ENCODE measurements around the gene OR52E6.

Gene OR52E6

DNA sequence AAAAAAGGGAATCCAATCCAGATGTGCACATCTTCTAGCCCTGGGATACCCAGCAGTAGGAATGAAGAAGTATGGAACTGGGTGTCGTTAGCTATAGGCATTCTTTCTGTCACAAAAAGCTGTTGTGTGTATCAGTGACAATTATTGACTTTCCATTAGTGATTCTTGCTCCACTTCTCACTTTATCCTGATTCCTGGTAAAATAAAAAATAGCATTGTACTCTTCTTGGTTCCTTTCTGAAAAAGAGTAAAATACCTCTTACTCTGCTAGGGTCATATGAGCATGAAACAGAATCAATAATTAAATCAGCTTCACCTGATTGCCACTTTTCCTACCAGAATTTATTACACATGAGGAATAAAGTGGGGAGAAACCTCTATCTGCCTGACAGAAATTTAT is at the start of gene OR52E6:
OR52E6 (minus strand) TSS at position 101 of the 400 bp plus-strand sequence; CDS start at position 101, 0 bp downstream.
- no peak for DNase-seq (ENCODE audit: low read depth, low spot score)

DNA sequence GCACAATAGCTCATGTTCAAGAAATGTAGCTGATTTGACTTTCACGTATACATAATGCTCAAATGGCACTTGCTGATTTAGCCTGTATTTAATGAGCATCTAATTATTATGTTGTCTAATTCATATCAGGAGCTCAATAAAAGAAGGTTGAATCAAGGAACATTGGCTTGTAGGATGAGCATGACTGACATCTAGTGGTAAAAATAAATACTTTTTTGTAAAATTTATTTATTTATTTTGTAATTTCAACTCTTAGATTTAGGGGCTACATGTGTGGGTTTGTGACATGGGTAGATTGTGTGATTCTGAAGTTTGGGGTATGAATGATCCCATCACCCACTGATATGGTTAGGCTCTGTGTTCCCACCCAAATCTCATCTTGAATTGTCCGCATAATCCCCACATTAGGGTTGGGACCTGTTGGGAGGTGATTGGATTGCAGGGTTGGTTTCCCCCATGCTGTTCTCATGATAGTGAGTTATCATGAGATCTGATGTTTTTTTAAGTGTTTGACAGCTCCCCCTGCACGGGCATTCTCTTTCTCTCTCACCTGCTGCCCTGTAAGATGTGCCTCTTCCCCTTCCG is 49.6 kb upstream of the OR52E6 start:
- DNase-seq (ENCODE audit: low read depth, low spot score): peak; percentile 4

DNA sequence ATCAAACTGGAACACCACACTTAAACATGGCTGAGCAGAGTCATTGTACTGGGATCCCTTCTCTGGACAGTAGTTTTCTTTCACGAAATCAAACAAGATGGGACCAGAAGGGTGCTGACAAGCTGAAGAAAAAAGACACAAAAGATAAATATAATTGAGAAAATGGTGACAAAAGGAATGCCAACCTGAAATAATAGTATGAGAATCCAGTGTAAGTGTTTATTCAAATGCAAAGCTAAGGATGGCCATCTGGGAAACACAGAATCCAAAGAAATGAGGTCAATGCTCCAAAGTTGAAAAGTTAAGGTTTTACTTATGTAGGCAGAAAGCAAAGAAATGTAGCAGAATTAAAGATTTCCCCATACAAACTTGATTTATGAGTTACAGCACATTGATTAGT is 46.0 kb upstream of the OR52E6 start:
- no peak for DNase-seq (ENCODE audit: low read depth, low spot score)

DNA sequence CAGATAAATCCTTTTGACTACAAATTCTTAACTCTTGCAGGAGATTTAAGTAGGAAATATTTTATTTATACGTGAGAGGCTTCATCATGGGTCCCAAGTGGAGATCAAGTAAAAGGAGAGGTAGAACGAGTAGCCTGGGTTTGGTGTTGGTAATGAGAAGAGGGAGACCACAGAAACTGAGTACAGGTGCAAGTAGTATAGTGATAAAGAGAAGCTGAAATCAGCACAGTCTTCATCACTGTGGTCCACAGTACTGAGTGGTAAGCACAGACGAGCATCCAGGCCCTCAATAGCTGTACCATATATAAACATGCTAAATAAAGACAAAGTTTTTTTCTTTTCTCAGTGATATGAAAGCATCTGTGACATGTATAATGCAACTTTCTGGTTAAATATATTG is 45.5 kb upstream of the OR52E6 start:
- DNase-seq (ENCODE audit: low read depth, low spot score): no peak

DNA sequence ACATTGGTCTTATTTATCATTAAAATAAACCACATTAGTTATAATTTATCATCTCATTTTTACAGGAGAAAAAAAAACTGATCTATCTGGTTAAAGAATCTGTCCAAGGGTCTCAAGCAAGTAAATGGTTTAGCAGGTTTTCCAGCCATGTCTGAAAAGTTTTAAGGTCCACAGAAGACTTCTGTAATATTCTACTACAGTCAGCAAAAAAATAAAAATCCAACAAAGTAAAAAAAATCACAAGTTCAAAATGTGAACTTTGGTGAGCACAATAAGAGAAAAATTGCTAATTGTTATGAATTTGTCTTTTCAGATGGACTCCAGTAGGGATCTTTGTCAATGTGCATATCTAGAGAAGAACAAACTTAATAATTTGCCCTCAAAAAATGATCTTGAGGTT is 40.1 kb upstream of the OR52E6 start:
- DNase-seq (ENCODE audit: low read depth, low spot score): no peak

DNA sequence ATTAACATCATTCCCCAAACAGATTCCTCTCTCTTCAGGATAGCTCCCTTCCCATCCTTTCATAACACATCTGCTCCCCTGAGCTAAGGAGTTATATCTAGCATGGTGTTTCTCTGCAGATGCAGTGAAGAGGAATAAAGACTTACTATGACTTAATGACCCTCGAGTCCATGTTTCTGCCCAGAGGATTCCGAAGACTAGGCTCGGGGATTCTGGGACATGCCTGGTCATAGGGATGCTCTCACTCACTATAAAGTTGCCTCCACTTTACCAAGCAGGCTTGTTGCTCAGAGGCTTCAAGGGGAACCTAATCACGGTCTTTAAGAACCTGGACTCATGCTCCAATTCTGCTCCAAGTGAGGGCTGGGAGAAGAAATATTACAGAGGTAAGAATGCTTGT is 38.6 kb upstream of the OR52E6 start, which contains the start of gene OR52E4:
OR52E4 (plus strand) TSS at position 301 of the 400 bp plus-strand sequence. CDS start 3,664 bp downstream, outside the sequence.
- no peak for DNase-seq (ENCODE audit: low read depth, low spot score)

DNA sequence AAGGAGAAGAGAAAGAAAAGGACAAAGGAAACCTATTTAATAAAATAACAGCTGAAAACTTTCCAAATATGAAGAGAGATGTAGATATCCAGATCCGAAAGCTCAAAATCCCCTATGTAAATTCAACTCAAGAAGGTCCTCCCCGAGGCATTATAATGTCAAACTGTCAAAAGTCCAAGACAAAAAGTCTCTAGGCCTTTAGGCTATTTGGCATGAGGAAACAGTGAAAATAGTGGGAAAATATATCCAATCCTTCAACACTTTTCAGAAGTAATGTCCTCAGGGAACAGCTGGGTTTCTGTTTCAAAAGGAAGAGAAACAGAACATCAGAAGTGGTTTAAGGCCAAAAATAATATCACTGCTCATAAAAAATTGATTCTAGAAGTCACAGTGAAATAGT is 36.9 kb upstream of the OR52E6 start:
- DNase-seq (ENCODE audit: low read depth, low spot score): no peak

DNA sequence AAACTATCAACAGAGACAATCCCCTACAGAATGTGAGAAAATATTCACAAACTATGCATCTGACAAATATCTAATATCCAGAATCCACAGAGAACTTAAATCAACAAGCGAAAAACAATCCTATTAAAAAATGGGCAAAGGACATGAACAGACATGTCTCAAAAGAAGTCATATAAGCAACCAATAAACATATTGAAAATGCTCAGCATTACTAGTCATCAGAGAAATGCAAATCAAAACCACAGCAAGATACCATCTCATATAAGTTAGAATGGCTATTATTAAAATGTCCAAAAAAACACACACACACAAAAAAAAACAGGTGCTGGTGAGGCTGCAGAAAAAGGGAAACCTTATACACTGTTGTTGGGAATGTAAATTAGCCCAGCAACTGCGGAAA is 24.1 kb upstream of the OR52E6 start:
- DNase-seq (ENCODE audit: low read depth, low spot score): no peak

DNA sequence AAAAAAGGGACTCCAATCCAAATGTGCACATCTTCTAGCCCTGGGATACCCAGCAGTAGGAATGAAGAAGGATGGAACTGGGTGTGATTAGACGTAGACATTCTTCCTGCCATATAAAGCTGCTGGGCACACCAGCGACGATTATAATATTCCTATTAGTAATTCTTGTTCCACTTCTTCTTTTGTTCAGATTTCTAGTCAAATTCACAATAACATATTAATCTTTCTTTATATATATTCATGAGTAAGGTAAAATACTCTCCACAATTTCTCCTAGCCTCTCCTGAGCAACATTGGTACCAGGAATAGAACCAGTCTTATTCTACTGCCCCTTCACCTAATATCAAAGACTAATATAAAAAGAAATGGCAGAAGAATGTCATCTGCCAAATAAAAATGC is 15.9 kb upstream of the OR52E6 start, which contains the start of gene OR52E8:
OR52E8 (minus strand) TSS at position 101 of the 400 bp plus-strand sequence; CDS start at position 101, 0 bp downstream.
- DNase-seq (ENCODE audit: low read depth, low spot score): no peak

DNA sequence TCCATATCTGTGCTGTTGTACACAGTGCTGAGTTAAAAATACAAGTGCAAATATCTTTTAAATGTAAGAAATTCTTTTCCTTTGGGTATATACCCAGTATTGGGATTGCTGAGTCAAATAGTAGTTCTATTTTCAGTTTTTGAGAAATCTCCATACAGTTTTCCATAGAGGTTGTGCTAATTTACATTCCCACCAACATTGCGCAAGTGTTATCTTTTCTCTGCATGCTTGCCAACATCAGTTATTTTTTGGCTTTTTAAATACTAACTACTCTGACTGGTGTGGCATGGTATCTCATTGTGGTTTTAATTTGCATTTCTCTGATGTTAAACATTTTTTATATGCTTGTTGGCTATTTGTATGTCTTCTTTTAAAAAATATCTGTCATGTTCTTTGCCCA is 9.3 kb upstream of the OR52E6 start:
- DNase-seq (ENCODE audit: low read depth, low spot score): no peak

DNA sequence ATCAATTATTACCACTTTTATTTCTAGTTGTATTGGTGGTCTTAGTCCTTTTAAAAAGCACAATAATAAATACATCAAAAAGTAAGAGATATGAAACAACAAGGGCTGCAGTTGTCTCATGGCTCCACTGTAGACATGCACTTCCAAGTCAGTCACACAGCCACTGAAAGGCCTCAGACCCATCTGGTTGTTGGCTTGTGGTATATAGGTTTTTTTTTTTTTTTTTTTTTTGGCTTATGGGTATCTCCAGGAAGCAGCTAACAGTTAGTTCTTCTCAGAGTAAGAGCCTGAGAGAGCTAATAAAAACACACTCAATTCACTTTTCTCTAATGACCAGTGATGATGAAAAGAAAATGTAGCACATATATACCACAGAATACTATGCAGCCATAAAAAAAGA is 6.0 kb upstream of the OR52E6 start:
- DNase-seq (ENCODE audit: low read depth, low spot score): no peak

DNA sequence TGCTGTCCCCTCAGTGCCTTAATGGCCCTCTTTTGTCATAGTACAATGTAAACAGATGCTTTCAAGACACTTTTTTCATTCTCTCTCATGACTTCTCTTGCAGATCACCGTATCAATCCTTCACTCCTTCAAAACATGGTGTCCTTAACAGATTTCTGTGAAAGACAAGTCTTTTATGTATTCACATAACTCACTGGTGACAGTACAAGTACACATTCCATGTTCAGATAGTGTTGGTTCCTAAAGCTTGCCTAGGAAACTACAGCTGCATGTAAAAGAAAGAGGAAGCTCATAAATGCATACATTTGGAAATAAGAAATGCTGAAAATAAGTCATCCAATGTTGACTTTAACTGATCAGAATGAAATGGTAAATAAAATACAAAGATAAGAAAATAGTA is 5.0 kb upstream of the OR52E6 start:
- DNase-seq (ENCODE audit: low read depth, low spot score): no peak

DNA sequence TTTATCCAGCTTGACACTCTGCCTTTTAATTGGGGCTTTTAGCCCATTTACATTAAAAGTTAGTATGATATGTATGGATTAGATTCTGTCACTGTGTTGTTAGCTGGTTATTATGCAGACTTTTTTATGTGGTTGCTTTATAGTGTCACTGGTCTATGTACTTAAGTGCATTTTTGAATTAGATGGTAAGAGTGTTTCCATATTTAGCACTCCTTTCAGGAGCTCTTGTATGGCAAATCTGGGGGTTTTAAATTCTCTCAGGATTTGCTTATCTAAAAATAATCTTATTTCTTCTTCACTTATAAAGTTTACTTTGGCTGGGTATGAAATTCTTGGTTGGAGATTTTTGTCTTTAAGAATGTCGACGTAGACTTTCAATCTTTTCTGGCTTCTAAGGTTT is 4.0 kb downstream of the OR52E6 start:
- no peak for DNase-seq (ENCODE audit: low read depth, low spot score)

DNA sequence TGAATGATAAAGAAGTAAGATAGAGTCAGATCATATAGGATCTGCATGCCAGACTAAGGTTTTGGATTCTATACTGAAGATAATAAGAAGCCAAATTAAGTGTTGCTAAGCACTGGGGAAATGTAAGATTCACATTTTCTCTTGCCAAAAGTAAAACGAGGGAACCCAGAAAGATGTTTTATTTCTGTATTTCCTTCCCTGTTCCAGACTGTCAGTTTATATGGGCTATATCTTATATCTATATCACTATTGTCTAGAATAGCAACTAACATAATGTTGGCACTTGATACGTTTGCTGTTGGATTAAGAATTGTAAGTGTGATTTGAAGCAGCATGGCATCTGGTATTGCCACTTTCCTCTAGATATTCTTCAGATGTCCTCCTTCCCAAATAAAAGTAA is 8.3 kb downstream of the OR52E6 start:
- no peak for DNase-seq (ENCODE audit: low read depth, low spot score)

DNA sequence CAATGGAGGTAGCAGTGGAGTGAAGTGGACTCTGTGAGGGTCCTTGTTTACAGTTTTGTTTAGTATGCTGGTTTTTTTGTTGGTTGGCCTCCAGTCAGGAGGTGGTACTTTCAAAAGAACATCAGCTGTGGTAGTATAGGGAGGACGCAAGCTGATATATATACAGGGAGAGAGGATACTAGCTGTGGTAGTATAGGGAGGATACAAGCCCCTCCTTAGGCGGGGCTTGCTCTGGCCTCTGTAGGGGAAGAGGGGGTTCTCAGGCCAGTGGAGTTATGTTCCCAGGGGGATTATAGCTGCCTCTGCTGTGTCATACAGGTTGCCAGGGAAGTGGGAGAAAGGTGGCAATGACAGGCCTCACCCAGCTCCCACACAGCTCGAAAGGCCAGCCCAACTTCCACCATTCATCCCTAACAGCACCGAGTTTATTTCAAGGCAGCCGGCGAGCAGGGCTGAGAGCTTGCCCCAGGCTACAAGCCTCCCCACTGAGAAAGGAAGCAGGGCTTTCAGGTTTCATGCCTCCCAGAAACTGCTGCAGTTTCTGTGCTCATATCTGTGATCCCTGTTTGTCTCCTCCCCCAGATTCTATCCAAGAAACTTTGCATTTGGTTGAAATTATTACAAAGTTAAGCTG is 10.4 kb downstream of the OR52E6 start:
- DNase-seq (ENCODE audit: low read depth, low spot score): no peak

DNA sequence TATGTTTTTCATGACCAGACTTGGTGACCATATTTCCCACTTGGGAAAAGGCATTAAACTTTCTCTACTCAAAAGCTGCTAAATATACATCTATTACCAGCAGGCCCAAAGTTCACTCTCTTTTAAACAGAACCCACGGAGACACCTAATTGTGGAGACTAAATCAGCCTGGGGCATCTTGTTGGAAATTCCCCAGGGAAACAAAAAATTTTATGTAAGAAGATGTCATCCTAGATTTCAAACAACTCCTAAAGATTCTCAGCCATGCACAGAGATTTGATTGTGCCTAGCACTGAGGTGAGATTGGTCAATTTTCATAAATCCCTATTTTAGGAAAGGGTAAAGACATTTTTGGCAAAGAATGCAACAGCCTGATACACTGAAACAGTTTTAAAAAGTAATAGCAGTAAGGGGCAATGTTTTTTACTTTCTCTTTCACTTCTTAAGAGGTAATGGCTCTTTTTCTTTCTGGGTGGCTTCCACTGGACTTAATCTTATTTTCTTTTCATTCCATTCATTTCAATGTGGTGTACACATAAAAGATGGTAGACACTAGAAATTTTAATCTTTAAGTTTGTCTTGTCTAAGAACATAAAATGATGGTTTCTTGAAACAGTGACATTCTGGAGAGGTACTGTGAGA is 23.3 kb downstream of the OR52E6 start:
- no peak for DNase-seq (ENCODE audit: low read depth, low spot score)

DNA sequence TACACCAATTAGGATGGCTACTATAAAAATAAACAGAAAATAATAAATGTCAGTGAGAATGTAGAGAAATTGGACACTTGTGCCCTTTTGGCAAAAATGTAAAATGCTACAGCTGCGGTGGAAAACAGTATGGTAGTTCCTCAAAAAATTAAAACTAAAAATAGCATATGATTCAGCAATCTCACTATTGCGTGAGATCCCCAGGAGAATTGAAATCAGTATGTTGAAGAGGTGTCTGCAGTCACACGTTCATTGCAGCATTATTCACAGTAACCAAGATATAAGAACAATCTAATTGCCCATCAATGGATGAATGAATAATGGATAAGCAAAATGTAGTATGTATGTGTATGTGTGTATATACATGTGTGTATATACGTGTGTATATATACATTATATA is 26.2 kb downstream of the OR52E6 start:
- no peak for DNase-seq (ENCODE audit: low read depth, low spot score)

DNA sequence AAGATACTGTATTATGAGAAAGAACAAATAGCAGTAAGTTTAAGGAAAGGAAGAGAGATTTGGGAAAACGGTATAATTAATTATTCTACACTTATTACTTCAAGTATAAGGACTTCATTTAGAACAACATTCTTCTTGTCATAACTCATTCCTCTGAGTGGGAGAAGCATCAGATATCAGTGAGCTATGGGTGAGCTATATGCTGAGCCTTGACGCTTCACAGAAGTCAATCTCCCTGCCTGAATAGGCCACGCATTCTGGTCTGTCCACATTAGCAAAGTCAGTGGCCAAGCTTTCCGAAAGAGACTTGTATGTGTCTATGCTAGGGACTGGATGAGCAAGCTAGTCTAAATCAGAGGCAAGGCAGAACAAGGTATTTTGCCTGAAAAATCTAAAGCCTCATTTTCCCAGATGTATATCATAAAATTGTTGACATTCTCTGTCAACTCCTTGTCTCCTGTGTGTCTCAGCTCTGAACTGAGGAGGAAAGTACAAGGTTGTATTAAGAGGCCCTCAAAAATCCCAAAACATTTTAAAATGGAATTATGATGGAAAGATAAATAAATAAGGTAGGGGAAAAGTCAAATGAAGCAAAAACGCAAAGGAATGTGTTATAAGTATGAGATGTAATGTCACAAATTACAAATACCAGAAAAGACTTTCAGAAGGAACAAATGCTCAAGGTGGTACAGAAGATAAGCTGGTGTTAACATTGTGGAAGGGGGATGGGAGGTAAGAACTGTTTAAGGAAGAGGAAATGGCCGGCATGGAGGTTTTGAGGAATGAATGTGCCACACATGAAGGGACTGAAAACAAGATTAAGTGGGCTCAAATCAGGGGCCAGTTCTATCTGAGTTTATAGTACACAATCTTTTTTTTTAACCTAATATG is 31.5 kb downstream of the OR52E6 start:
- DNase-seq (ENCODE audit: low read depth, low spot score): no peak

DNA sequence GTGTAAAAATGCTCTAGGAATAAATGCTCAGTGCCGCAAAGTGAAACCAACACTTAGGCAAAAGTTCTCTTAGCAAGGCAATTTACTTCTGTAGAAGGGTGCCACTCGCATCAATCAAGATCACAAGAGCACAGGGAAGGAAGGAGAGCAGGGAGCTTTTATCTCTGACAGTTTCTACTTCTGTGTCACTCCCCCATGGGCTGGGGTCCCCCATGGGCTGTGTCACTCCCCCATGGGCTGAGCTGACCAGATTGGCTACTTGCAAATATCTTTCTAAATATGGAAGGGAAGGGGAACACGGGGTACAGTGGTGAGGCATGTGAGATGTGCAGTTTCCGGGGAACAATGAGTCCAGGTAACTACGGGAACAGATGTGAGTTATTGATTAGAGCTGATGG is 32.6 kb downstream of the OR52E6 start:
- DNase-seq (ENCODE audit: low read depth, low spot score): peak; percentile 1

DNA sequence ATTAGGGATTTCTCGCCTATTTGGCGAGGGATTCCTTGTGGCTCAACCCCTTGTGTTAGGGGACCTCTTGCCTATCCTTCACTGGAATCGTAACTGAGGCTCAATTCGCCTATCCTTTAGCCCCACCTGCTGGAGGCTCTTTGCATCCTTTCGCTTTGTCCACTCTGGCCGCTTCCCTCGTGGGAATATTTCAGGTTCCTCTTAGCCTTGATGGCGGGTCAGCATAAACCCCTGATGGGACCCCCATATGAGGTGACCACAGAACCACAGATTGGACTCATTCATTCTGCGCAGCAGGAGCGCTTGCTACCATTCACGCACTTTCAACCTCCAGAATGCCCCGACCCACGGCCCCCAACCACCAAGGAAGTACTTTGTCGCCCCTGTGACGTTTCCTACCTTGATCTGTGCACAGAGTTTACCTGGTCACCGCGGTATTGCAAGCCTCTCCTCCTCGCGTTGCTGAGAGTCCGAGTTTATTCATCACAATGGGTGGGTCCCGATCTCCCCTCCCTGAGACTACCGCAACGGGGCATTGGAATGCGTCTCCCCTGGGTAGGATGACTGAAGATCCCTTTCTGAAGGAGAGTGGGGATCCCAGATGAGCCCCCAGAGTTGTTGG is 33.1 kb downstream of the OR52E6 start, which contains the start of gene OR52N2:
OR52N2 (plus strand) TSS at position 425 of the 622 bp plus-strand sequence. CDS start 11,412 bp downstream, outside the sequence.
- DNase-seq (ENCODE audit: low read depth, low spot score): peak; percentile 83

DNA sequence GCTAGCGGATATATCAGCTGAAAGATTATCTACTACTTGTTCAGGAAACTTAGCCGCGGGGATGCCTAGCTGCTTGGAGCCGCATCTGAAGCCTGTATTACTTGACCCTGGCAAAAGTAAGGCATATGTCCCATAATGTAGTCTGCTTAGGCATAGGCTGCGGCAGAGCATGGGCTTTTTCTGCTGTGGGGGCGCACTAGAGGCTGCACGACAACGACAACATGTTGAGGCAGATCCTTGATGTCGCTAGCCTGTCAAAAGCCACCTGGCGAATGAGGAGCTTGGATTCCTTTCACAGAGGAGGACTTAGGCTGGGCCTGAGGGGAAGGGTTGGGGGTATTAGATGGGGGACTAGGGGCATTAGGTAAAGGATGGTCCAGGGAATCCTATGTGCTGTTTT is 34.1 kb downstream of the OR52E6 start:
- no peak for DNase-seq (ENCODE audit: low read depth, low spot score)
